Stimulated activated CD4-positive, alpha-beta T cell treated with anti-CD3 and anti-CD28 coated beads, TNF-alpha, amount 100 ng/mL, for 24 hours (primary cell): ENCODE results near the gene CHRNB4.

Experiments used
- DNase-seq, 3 experiments: peaks; one replicate each; pipeline ENCODE4 v3.0.0-alpha.2; 2020; ENCODE audit warnings: low read depth in 3 of 3

Gene CHRNB4

DNA sequence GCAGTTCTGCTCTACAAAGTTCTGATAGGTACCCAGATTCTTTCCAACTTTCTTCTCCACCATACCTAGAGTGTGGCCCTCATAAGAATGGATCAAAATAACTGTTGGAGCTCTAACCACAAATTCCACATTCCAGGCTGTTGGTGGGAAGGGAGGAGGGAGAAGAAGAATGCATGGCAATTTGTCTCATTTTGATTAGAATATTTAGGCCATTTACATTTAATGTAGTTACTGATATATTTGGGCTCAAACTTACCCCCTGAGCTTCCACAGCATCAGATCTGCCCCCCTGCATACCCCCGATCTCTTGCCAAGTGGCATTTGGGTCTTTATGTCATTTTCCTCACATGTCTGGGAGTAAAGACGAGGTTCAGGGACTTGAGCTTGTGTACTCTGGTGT, 7.7 kb downstream of the CHRNB4 start:
- no peak for DNase-seq

GRCh38 chr15:78630886-78631633, 9.9 kb downstream of the CHRNB4 start:
- DNase-seq, result no peak

DNA sequence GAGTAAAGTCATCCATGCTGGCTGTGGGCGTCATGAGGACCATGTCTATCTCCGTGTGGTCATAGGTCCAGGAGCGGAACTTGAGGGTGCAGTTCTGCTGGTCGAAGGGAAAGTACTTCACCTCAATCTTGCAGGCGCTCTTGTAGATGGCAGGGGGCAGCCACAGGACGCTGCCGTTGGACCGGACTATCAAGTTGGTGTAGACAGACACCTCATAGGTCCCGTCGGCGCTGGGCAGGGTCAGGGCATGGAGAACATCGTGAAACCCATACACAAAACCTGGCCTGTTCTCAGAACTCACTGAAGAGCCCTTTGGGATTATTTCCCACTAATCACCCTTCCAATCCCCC, 11.3 kb downstream of the CHRNB4 start:
- no peak for DNase-seq

DNA sequence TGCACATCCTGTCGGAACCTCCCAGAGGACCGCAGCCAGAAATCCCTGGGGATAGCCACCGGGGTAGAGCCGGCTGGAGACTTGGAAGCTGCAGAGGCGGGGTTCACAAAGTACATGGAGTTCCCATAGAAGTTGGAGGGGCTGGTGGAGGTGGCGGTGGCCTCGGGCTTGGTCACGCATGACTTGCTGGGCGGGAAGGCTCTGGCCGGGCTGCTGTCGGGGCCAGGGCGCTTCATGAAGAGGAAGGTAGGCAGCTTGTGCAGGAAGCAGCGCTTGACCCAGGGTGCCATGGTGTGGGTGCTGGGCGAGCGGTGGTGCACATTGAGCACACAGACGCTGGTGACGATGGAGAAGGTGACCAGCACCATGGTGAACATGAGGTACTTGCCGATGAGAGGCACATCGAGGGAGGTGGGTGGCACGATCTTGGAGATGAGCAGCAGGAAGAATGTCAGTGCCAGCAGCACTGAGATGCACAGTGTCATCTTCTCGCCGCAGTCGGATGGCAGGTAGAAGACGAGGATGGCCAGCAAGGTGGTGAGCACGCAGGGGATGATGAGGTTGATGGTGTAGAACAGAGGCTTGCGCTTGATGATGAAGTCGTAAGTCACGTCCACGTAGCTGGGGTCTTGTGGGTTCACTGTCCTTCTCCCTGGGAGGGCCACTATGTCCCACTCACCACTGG, 11.8 kb downstream of the CHRNB4 start:
- no peak for DNase-seq

DNA sequence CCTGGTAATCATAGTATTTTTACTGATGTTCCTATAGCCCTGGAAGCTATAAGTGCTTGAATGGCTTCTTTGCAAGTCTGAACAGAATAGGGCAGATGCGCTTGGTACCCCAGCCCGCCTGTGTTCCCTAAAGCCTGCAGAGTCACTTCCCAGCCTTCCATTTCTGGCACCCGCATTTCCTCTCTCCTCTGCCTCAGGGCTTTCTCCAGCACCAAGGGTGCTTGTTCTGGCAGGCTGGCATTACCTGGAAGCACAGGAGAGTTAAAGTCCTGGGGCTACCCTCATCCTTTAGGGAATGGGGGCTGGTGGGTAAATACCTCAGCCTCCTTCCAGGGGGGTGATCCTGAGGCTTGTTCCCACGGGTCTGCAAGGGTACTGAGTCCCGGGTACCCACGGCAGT, 12.8 kb downstream of the CHRNB4 start:
- no peak for DNase-seq

GRCh38 chr15:78627348-78627747, 13.7 kb downstream of the CHRNB4 start:
- no peak for DNase-seq

DNA sequence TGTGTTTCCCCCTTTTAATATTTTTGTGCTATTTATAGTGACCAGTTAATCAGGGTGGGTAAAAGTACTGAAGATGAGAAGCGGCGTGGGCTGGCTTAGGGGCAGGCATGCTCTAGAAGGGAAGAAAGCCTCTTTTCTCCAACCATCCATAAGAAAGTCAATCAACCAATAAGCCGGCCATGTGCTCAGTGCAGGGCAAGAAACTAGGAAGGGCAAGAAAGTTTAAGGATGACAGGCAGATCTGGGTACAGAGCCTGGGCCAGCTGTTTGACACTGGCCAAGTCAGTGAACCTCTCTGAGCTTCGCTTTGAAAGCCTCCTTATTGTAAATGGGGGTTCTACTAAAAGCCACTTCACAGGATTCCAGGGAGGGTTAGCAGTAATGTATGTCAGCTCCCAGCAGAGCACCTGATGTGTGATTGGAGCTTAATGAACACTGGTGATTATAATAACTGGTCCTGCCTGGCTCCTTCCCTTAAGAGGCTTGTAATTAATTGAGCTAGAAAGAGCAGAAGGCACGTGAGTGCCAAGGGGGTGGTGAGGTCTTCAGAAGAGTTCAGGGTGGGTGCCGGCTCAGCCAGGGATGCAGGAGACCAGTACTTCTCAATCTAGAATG, 14.5 kb downstream of the CHRNB4 start:
- no peak for DNase-seq

DNA sequence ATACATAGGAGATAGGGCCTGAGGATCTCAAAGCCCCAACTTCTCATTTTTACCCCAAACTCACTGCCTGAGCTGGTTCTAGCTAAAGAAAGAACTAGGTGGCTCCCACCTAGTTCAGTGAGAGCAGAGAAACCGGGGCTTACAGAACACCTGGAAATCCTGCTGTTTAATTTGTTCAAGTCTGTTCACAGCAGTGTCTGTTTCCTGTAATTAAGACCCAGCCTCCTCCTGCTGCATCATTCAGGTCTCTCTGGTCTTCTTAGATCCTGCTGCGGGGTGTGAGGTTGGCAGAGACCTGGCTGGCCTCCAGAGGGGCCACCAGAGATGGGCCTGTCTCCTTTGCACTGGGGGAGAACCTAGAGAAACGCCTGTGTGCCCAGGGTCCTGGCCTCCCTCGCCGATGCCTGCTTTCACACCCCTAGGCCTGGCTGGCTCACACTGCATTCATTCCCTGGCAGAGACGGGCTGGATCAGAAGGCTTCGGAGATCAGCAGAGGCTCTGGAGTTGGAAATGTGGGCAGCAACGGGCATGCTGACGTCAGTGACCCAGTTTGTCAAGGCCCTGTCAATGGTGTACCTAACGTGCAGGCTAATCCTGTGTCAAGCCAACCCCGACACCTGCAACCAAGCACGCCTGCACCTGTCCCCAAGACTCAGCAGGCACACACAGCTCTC, 15.3 kb downstream of the CHRNB4 start:
- no peak for DNase-seq

DNA sequence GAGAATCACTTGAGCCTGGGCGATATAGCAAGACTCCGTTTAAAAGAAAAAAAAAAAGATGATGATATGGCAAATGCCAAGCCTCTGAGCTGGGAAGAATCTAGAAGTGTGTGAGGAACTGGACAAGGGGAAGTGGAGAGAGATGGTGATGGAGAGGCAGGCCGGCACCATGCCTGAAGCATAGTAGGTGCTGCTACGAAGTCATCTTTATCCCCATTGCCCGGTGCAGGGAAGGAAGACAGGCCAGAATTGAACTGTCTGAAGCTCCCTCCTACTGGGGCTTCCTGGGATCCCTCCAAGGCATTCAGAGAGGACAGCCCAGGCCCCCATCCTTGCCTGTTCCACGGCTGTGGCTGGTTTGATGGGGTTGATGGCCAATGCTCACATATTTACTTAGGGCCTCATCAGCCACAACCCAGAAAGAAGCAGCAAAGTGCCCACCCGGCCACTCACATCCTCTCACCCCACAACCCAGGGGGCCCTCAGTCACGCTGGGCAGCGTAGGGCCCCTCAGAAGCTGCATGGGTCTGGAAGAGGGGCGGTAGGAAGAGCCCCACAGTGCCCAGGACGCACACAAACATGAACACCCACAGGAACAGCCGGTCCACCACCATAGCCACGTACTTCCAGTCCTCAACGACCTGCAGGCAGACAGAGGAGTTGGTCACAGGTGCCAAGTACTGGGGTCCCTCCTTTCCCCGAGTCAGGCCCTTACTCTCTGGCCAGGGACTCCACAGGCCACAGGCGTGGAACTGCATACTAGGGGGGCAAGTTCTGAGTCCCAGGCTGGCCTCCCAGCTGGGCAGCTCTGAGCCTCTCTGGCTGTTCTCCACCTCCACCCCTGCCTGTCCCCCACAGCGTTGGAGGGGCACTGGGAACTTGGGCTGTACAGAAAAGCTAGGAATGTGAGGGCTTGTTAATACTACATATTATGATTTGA, 16.1 kb downstream of the CHRNB4 start:
- no peak for DNase-seq

DNA sequence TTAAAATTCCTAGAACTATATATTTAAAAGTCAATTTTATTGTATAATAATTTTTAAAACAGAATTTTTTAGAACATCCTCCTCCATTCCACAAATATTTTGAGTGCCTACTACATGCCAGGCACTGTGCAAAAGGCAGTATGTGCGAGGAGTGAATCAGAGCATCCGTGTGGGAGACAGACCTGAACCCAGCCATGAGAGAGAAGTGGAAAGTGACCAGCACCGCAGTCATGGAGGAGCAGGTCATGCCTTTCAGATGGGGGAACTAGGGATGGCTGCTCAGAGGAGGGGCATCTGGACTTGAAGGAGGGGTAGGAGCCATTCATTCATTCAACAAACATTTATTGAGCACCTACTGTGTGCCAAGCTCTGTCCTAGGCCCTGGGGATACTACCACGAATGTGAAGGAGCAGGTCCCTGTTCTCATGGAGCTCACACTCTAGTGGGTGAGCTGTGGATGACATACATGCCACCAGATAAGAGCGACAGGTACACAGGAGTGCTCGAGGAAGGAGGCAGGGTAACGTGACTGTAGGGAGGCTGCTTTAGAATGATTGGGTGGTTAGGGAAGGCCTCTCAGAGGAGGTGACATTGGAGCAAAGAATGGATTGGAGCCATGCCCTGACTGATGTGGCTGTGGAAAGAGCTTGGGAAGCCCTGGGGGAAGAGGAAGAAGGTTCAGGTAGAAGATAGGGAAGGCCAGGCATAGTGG, 17.1 kb downstream of the CHRNB4 start:
- DNase-seq, result no peak

- DNase-seq, result no peak
Measured at GRCh38 chr15:78621810-78622402, 19.1 kb downstream of the CHRNB4 start.

DNA sequence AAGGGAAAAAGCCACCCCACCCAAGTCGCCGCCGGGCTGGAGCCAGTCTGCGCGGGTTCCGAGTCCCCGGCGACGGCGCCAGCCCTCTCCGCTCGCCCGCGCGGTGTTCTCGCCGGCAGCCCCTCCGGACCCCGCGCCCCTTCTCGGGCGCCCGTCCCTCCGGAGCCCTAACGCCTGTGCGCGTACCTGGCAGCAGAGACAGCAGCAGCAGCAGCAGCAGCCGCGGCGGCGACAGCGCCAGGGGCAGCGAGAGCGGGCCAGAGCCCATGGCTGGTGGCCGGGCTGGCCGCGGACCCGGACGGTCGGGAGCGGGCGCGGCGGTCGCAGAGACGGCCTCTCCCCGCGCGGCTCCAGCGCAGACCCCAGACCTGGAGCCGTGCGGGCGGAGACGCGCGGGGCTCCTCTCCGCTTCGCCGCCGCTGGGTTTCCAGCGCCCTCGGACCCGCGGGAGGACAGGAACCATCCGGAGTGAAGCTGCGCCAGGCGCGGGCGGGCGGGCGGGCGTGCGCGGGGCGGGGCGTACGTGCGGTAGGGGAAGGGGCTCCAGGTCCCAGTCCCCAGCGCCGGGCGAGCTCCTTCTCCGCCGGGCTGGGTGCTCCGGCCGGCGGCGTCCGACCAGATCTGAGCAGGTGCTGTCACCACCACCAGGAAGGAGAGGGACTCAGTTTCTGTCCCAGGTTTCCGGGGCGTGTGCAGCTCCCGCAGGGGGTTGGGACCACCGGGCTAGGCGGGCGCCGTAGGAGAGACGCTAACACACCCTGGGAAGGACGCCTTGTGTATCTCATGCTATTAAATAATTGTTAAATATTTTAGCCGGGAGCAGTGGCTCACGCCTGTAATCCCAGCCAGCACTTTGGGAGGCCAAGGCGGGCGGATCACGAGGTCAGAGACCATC, 20.2 kb downstream of the CHRNB4 start, which contains the start of gene CHRNA3:
TSS of gene CHRNA3 (minus strand) at position 470 of the 895 bp plus-strand sequence. CDS start at position 268, 202 bp downstream.
- DNase-seq, result no peak

DNA sequence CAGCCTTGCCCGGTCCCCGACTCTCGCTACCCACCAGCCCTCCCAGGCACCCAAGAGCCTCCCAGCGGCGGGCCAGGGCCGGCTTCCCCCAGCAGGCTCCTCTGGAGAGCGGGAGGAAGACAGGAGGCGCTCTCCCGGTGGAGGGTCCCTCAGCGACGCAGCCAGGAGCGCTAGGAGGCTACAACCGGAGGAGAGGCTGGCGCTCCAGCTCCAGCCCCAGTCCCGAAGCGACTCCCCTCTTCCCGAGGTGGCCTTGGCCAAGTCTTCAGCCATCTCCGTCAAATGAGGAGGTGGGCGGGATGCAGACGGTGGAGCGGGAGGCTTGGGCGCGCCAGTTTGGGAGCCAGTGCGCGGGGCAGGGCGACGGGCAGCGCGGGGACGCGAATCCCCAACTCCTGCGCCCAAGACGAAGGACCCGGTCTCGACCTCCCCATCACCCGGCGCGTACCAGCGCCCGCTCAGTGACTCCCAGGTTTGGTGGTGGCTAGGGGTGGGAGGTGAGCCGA, 20.9 kb downstream of the CHRNB4 start:
- peak in 1 of 3 experiments; percentile 9 for DNase-seq

- no peak for DNase-seq
Measured at GRCh38 chr15:78619022-78619950, 21.7 kb downstream of the CHRNB4 start.

GRCh38 chr15:78618490-78618934, 22.5 kb downstream of the CHRNB4 start:
- DNase-seq, result peak; percentile 68 to 84 (median 77)

GRCh38 chr15:78618064-78618463, 22.9 kb downstream of the CHRNB4 start:
- DNase-seq, result no peak

GRCh38 chr15:78617516-78617915, 23.5 kb downstream of the CHRNB4 start:
- no peak for DNase-seq

GRCh38 chr15:78617076-78617475, 23.9 kb downstream of the CHRNB4 start:
- no peak for DNase-seq
